ENCODE measurements around the gene TYW1.
"Not testable (repeated sequence)": the region's sequence is repeated elsewhere in the genome, so short reads cannot be mapped to it uniquely, and the experiment has no call there.

TYW1 gene

GRCh38 chr7:66996444-66997191 is at the start of gene TYW1:
Gene TYW1 (plus strand): TSS chr7:66996833. CDS start chr7:66996979, 146 bp downstream.
- DNase-seq, result not testable (repeated sequence)

GRCh38 chr7:66948480-66949109 is 48.0 kb upstream of the TYW1 start:
- DNase-seq, result no peak

- no peak for DNase-seq
Observed at GRCh38 chr7:66950311-66950710, 46.3 kb upstream of the TYW1 start.

- no peak for DNase-seq
Observed at GRCh38 chr7:66950763-66951162, 45.9 kb upstream of the TYW1 start.

- peak; percentile 62 for DNase-seq
Observed at GRCh38 chr7:66952343-66953043, 44.1 kb upstream of the TYW1 start.

GRCh38 chr7:66953044-66953427 is 43.6 kb upstream of the TYW1 start:
- DNase-seq, result no peak

- no peak for DNase-seq
Observed at GRCh38 chr7:66957595-66958290, 38.9 kb upstream of the TYW1 start.

- no peak for DNase-seq
Observed at GRCh38 chr7:66958538-66959350, 37.9 kb upstream of the TYW1 start.

- no peak for DNase-seq
Observed at GRCh38 chr7:66960192-66960591, 36.4 kb upstream of the TYW1 start.

- DNase-seq, result no peak
Observed at GRCh38 chr7:66961096-66961495, 35.5 kb upstream of the TYW1 start.

GRCh38 chr7:66964411-66964810 is 32.2 kb upstream of the TYW1 start:
- no peak for DNase-seq

- no peak for DNase-seq
Observed at GRCh38 chr7:66967029-66967428, 29.6 kb upstream of the TYW1 start.

GRCh38 chr7:66969001-66969400 is 27.6 kb upstream of the TYW1 start:
- not testable (repeated sequence) for DNase-seq

- DNase-seq, result no peak
Observed at GRCh38 chr7:66970310-66970709, 26.3 kb upstream of the TYW1 start.

GRCh38 chr7:66974986-66975590 is 21.5 kb upstream of the TYW1 start:
- no peak for DNase-seq

GRCh38 chr7:66978312-66978711 is 18.3 kb upstream of the TYW1 start:
- not testable (repeated sequence) for DNase-seq

- DNase-seq, result not testable (repeated sequence)
Observed at GRCh38 chr7:66979013-66979412, 17.6 kb upstream of the TYW1 start.

GRCh38 chr7:66980336-66980735 is 16.3 kb upstream of the TYW1 start:
- DNase-seq, result not testable (repeated sequence)

- DNase-seq, result not testable (repeated sequence)
Observed at GRCh38 chr7:66989552-66989951, 7.1 kb upstream of the TYW1 start.

- not testable (repeated sequence) for DNase-seq
Observed at GRCh38 chr7:66994051-66994450, 2.6 kb upstream of the TYW1 start.

GRCh38 chr7:66994691-66995049 is 2.0 kb upstream of the TYW1 start:
- not testable (repeated sequence) for DNase-seq
